Hematopoietic multipotent progenitor cell treated with erythropoietin and hydrocortisone succinate and interleukin-3 and kit ligand, for 6 days (in vitro differentiated cells): ENCODE results near the gene COG4.

ENCODE experiments used
- DNase-seq: peaks from one replicate; pipeline ENCODE4 v3.0.0-alpha.2; 2015

The COG4 gene

DNA sequence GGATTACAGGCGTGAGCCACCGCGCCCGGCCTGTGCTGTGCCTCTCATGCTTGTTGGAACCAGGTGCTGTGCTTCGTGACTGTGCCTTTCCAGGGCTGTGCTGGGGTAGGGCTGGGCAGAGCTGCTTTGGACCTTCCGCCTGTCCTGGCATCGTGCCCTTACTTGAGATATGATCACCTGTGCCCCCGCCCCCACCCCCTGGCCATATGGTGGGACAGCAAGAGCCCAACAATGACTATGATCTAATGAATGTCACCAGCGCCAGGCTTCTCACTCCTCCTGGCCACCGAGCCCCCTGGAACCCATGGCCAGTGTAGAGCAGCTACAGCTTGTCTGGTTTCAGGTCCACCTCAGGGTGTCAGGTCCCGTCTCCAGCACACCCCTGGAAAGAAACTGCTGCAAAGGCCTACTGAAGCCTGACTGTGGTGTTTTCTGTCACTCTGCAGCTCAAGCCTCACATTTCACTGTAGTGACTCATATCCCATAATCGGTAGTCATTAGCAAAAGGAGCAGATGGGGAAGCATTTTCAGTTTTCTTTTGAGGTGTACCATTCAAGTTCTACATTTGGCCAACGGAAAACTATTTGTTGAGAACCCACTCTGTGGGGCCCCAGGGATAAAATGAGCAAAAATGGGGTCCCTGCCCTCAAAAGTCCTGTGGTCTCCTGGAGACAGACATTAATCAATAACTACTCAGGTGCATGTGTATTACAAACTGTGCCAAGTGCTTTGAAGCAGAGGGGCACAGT lies 46.9 kb downstream of the COG4 start:
- no peak for DNase-seq

DNA sequence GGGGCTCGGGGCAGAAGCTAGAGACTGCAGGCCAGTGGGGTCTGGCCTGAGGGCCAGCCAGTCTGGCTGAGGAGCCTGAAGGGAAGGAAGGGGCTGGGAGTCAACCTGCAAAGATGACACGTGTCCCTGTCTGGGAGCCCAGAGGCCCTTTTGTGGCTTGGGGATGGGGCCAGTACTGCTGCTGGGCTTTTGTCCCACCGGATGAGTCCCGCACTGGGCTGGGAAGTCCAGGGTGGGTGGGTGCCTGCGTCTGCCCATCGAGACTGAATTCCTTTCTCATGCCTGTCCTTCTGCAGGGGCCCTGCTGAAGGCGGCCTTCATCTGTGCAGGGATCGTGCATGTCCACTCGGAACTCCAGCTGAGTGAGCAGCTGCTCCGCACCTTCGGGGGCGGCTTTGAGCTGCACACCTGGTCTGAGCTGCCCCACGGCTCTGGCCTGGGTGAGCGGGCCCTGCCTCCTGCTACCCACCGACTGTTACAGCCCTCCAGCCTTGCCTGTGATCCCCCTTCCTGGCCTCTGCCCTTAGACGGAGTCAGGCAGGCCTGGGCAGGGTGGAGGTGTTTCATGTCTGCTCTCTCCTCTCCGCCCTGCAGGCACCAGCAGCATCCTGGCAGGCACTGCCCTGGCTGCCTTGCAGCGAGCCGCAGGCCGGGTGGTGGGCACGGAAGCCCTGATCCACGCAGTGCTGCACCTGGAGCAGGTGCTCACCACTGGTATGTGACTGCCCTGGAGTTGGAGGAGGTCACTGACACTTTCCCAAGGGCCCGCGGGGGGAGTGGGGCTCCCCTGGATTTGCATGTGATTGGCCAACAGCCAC lies 48.1 kb downstream of the COG4 start:
- DNase-seq = no peak

DNA sequence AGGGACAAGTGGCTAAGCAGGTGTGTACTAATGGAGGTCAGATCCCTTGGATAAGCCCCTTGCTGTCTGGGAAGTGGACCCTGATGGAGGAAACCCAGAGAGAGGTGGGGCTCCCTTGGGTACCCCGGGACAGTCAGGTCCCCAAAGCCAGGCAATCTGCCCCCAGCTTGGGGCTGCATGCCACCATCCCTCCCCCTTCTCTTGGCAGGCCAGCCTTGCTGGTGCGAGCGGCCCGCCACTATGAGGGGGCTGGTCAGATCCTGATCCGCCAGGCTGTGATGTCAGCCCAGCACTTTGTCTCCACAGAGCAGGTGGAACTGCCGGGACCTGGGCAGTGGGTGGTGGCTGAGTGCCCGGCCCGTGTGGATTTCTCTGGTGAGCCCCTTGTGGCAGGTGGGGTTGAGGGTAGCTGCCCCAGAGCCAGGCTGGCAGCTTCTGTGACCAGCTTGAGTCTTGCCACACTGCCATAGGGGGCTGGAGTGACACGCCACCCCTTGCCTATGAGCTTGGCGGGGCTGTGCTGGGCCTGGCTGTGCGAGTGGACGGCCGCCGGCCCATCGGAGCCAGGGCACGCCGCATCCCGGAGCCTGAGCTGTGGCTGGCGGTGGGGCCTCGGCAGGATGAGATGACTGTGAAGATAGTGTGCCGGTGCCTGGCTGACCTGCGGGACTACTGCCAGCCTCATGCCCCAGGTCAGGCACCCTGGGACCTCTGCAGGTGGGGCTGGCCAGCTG lies 48.9 kb downstream of the COG4 start:
- DNase-seq = no peak

DNA sequence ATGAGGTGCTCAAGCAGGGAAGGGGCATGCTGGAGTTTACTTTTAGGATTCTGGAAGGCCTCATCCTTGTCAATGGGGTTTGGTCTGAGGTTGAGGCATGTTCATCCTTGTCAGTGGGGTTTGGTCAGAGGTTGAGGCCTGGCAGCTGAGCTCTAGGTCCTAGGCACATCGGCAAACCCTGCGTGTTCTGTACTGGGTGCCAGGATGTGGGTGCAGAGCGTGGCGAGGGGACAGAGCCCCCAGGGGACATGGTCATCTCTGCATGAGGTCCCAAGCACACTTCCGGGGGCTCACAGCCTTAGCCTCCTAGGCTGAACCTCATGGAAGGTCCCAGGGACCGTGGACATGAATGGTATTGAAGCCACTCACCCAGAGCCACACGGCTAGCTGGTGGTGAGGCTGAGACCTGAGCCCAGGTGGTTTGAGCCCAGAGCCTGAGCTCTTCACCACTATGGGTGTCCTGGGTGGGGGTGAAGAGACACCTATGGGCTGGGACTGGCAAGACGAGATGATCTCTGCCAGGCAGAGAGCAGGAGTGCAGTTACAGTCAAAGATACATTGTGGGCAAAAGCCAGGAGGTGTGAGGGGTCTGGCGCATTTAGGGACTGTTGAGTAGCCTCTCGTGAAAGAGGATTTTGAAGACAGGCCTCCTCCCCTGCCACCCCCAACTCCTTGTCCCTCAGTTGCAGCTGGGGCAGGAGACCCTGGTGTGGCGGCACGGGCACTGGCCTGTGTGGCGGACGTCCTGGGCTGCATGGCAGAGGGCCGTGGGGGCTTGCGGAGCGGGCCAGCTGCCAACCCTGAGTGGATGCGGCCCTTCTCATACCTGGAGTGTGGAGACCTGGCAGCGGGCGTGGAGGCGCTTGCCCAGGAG lies 49.7 kb downstream of the COG4 start:
- peak; percentile 40 for DNase-seq

DNA sequence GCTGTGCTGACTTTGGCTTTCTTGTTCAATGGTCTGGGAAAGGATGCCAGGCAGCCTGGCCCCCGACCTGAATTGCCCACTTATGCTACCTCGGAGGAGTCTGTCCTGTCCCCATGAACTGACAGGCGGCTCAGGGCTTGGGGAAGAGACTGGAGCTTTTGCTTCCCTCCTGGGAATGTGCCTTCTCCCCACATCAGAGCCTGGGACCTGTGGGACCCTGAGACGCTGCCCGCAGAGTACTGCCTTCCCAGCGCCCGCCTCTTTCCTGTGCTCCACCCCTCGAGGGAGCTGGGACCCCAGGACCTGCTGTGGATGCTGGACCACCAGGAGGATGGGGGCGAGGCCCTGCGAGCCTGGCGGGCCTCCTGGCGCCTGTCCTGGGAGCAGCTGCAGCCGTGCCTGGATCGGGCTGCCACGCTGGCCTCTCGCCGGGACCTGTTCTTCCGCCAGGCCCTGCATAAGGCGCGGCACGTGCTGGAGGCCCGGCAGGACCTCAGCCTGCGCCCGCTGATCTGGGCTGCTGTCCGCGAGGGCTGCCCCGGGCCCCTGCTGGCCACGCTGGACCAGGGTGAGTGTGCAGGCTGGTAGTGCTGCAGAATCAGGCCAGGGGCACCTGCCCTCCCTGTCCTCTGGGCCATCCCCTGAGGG lies 50.4 kb downstream of the COG4 start:
- no peak for DNase-seq

DNA sequence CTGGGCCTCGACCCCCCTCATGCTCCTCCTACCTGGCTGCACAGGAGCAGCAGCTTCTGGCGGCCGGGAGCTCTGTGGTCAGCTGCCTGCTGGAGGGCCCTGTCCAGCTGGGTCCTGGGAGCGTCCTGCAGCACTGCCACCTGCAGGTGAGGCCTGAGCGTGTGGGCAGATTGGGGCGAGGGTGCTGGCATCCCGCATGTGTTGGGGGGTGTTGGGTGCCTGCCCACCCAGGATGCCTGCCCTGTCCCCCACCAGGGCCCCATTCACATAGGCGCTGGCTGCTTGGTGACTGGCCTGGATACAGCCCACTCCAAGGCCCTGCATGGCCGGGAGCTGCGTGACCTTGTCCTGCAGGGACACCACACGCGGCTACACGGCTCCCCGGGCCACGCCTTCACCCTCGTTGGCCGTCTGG lies 52.4 kb downstream of the COG4 start:
- no peak for DNase-seq

DNA sequence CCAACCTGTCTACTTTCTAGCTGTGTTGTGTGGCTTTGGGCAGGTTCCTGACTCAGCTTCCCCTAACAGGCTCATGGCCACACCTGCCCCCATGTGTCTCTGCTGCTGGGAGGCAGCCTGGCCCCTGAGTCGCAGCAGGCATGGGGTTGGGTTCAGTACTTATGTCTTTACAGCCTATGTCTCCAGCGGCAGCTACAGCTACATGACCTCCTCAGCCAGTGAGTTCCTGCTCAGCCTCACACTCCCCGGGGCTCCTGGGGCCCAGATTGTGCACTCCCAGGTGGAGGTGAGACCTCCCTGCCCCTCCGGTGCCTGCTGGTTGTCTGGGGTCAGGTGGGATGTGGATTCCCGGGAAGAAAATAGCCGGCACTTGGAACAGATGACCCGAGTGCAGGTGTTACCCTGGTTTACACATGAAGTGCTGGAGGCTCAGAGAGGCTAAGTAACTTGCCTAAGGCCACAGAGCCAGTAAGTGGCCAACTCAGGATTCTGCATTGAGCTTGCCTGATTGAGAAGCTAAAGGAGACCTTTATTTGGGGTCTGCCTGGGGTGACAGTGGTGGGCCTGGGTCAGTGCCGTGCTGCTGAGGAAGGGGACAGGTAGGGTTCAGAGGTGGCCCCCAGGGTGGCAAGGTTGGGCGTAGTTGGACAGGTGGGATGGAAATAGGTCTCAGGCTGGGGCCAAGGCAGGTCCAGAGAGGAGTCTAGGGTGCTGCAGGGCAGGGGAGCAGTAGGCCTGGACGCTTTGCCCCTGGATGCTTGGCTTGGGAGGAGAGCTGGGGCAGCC lies 53.0 kb downstream of the COG4 start:
- no peak for DNase-seq

DNA sequence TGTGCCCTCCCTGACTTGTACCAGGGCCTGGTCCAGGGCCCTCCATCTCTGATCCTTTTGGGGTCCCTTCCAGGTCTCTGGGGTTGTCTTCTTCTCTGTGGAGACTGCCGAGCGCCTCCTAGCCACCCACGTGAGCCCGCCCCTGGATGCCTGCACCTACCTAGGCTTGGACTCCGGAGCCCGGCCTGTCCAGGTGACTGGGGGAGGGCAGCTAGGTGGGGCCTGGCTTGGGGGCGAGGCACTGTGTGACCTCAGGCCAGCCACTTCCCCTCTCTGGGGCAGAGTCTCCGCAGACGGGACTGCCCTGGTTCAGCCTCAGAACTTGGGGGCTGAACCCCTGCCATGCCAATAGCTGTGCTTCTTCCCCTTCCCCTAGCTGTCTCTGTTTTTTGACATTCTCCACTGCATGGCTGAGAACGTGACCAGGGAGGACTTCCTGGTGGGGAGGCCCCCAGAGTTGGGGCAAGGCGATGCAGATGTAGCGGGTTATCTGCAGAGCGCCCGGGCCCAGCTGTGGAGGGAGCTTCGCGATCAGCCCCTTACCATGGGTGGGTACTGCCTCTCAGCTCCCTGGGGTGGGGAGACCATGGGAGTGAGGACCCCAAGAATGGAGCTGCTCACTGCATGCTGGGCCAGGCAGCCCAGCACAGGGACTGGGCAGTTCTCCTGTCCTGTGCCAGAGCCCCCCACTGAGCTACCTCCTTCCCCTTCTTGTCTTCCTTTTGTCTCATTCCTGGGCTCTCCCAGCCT lies 54.4 kb downstream of the COG4 start:
- no peak for DNase-seq

DNA sequence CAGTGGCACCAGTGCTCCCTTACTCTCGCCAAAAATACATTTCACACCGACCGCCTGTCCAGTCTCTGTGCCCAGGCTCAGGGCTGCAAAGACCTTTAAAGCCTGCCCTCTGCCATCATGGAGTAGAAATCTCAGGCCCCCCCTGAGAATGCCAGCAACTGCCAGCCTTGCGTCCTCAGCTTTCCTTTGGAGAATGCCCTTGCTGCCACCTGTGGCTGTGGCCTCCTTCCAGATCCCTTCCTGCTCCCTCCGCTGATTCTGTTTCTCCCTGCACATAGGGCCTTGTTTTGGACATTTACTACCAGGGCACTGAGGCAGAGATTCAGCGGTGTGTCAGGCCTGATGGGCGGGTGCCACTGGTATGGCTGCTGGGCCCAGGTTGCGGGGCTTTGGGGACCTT lies 55.7 kb downstream of the COG4 start:
- no peak for DNase-seq

DNA sequence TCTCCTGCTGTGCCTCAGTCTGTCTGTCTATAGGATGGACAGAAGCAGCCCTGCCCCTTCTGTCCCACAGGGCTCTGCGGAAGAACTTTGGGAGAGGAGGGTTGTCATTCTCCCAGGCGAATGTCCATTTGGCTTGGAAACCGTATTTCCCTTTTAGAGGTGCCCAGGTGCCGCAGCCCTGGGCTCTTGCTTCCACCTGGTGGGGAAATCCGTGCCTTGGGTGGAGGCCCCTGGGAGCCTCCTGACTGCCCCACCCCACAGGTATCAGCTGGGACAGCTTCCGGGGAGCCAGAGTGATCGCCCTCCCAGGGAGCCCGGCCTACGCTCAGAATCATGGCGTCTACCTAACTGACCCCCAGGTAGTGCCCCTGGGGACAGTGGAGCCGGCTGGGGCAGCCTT lies 56.2 kb downstream of the COG4 start:
- DNase-seq = no peak

DNA sequence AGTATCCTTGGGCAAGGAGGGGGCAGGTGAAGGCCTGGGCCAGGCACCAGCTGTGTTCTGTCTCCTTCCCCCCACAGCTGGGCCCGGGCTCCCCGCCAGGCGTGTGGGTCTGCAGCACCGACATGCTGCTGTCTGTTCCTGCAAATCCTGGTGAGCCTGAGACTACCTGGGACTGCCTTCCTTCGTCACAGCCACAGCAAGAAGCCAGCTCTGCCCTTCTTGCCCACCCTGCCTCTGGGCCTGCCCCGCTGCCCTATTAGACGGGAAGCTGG lies 56.6 kb downstream of the COG4 start:
- DNase-seq = no peak

DNA sequence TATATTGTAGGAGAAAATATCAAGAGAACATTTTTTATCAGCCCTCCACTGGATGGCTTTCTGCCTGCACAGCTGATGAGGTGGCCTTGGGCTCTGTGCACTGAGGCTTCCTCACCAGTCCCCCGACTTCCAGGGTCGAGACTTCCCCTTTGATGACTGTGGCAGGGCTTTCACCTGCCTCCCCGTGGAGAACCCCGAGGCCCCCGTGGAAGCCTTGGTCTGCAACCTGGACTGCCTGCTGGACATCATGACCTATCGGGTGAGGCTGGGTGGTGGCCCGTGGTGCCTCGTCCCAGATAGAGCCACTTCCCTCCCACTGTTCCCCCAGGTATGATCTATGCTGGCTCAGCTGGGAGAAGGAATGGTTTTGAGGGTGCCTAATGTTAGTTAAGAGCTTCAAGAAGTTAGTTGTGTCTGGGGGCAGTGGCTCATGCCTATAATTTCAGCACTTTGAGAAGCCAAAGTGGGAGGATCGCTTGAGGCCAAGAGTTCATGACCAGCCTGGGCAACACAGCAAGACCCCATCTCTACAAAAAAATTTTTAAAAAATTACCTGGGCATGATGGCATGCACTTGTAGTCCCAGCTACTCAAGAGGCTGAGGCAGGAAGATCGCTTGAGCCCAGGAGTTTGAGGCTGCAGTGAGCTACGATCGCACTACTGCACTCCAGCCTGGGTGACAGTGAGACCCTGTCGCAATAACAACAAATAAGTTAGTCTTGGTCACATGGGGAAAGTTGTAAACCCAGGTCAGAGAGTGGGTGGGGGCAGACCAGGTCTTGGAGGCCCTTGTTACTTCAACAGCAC lies 57.2 kb downstream of the COG4 start:
- DNase-seq = no peak

DNA sequence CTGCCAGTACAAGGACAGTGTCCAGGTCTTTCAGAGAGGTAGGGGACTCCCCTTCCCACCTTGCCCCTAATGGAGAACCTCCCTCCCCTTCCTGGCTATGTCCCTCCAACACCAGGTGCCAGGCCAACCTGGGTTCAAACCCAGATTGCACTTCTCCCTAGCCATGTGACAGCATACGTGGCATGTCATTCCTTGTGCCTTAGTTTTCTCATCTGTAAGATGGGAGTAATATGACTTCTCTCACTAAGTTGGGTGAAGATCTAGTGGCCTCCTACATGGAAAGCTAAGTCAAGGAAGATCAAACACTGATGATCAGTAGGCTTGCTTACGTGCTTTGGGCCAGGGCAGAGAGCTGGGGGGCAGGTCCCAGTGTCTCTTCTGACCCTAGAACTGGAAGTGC lies 60.1 kb downstream of the COG4 start:
- no peak for DNase-seq

DNA sequence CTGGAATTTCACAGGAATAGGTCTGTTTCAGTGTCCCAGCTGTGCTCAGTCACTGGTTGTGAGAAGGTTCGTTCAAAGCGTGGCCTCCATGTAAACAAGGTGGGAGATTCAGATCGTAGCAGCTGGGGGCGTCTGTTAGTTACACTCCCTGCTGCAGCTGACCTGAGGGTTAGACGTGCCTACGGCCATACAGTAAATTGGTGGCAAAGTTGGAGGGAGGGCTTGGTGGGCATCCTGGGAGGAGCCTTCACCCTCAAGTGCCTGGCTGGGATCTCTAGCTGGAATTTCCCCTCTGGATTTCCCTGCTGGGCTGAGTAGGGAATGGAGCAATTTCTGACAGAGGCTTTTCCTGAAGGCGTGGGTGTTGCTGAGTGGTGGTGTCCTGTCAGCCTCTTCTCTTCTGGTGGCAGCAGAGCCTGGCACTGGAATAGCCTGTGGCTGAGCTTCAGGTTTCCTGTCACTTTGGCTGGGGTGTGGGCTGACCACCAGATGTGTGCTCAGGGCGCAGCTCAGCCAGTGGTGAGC lies 62.6 kb downstream of the COG4 start:
- no peak for DNase-seq

DNA sequence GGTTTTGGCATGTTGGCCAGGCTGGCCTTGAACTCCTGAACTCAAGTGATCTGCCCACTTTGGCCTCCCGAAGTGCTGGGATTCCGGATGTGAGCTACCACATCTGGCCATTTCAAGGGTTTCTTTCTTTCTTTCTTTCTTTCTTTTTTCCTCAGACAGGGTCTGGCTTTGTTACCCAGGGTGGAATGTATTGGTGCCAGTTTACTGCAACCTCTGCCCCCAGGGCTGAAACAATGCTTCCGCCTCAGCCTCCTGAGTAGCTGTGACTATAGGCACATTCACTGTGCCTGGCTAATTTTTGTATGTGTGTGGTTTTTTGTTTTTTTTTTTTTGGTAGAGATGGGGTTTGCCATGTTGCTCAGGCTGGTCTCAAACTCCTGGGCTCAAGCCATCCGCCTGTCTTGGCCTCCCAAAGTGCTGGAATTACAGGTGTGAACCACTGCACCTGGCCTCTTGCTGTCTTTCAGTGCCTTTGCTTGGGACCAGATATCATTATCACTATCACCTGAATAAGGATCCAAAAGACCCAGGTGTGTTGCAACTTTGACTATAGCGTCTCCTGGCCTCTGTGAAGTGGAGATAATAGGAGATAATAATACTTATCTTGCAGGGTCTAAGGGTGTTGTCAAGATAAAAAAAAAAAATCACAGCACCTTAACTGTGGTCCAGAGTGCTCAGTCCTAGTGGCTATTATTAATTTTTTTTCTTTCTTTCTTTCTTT lies 65.7 kb downstream of the COG4 start:
- DNase-seq = no peak

DNA sequence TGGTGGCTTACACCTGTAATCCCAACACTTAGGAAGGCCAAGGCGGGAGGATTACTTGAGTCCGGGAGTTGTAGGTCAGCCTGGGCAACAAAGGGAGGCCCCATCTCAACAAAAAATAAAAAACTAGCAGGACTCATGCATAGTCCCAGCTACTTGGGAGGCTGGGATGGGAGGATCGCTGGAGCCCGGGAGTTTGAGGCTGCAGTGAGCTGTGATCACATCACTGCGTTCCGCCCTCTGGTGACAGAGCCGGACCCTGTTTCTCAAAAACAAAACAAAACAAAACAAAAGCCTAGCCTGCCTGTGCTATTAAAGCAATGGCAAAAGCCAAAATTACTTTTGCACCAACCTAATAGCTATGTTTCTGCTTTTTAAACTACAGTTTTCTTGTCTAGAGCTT lies 67.4 kb downstream of the COG4 start:
- no peak for DNase-seq

DNA sequence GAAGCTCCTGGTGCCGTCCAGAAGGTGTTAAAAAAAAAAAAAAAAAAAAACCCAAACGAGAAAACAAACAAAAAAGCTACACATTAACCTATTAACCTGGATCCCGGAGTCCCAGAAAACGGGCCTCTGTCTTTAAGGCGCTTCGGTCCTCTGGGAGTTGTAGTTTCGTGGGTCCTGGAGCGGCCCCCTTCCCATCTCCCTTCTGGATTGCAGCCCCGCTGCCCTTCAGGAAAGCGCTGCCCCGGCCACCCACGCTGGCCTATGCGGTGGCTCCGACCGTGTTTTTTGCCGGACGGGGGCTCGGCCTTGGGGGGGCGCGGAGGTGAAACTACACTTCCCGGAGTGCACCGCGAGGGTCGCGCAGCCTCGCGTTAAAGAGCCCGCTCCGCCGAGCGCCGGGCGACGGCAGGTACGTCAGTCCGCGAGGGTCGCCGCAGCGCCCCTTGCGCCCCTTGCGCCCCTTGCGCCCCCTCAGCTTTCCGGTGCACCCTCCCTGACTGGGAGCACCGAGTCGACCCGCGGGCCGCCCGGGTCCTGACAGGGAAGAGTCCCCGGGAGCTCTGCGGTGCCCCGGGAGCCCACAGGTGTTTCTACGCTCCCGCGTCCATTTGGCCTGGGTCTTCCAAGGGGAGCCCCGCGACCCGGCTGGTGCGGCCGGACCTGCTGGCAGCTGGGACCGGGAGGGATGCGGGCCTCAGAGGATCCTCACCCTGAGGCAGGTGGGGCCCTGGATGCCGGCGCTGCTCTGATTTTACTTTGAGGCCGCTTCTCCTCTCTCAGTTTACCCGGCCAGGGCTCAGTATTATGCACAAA lies 68.9 kb downstream of the COG4 start, which contains the start of gene FCSK:
Gene FCSK (plus strand): TSS at position 374 of the 813 bp plus-strand sequence. CDS start 8,596 bp downstream, outside the sequence.
- peak; percentile 86 for DNase-seq

DNA sequence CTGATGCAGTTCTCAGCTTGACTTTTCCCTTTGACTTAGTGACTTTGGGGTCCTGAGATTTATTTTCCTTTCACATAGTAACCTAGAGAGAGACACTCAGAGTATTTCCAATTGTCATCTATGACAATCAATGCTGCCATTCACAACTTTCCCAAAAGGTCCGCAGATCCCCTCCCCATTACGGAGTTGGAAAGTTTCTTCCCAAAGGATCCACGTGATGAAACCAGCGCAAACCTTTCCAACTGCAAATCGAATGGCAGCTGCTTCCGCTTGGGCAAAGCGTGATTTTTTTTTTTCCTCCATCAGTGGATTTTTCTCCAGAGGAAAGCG lies 69.5 kb downstream of the COG4 start:
- DNase-seq = no peak
